Fibroblast of mammary gland (primary cell): Measurements from ENCODE around the gene REG3A.

ENCODE experiments used
- DNase-seq: peaks from one replicate; pipeline ENCODE4 v3.0.0-alpha.2; 2010; ENCODE audit warnings: low read depth
- H3K4me3 ChIP-seq: 2 replicates; pipeline ENCODE4 v1.5.1; 2011; ENCODE audit warnings: low read depth, mild to moderate bottlenecking, low read length, moderate library complexity; ENCODE audit not compliant: control insufficient read depth
- TF ChIP-seq, protein P1 (sequence below): conservative IDR thresholded peaks from 2 replicates; pipeline ENCODE4 v1.5.1; 2011; ENCODE audit warnings: low read depth, low read length, inconsistent platforms; ENCODE audit not compliant: control insufficient read depth, insufficient read depth

The REG3A gene

DNA sequence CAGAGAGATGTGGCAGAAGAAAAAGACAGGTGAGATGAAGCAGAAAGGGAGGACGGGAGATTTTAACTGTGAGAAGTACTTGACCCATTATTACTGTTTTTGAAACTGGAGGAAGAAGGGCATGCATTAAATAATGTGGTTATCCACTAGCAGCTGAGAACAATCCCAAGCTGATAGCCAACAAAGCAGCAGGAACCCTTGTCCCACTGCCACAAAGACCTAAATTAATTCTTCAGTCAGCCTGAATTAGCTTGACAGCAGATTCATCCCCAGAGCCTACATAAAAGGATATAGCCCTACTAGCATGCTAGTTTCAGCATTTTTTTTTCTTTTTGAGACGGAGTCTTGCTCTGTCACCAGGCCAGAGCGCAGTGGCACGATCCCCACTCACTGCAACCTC is 19.5 kb upstream of the REG3A start:
- no peak for DNase-seq
- H3K4me3 ChIP-seq, result no peak overlapping the region
- TF ChIP-seq, protein P1, sequence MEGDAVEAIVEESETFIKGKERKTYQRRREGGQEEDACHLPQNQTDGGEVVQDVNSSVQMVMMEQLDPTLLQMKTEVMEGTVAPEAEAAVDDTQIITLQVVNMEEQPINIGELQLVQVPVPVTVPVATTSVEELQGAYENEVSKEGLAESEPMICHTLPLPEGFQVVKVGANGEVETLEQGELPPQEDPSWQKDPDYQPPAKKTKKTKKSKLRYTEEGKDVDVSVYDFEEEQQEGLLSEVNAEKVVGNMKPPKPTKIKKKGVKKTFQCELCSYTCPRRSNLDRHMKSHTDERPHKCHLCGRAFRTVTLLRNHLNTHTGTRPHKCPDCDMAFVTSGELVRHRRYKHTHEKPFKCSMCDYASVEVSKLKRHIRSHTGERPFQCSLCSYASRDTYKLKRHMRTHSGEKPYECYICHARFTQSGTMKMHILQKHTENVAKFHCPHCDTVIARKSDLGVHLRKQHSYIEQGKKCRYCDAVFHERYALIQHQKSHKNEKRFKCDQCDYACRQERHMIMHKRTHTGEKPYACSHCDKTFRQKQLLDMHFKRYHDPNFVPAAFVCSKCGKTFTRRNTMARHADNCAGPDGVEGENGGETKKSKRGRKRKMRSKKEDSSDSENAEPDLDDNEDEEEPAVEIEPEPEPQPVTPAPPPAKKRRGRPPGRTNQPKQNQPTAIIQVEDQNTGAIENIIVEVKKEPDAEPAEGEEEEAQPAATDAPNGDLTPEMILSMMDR, result no peak

DNA sequence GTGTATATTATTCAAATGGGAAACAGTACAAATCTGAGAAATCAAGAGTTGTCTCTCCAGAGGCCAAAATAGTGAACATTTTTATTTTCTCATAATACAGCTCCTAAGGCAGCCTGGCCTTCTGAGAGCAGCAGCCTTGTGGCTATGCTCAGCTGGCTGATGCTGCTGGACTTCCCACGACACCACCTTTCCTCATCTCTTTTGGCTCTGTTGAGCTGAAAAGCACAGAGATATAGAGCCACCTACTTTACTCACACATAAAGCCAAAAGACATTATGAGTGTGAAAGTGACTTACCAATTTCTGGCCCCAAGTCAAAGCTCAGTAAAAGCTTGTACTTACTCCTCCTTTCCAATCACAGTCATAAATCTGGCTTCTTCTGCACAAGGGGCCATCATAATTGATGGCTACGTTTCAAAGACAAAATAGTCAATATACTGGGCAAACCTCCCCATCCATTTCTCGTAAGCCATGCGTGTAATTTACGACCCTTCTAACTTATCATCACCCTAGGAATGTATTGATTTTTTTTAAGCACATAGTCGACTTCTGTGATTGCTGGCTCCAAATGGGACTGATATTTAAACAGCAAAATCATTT is 18.6 kb upstream of the REG3A start:
- H3K4me3 ChIP-seq, result no peak overlapping the region
- TF ChIP-seq, protein P1, result no peak
- DNase-seq, result no peak

DNA sequence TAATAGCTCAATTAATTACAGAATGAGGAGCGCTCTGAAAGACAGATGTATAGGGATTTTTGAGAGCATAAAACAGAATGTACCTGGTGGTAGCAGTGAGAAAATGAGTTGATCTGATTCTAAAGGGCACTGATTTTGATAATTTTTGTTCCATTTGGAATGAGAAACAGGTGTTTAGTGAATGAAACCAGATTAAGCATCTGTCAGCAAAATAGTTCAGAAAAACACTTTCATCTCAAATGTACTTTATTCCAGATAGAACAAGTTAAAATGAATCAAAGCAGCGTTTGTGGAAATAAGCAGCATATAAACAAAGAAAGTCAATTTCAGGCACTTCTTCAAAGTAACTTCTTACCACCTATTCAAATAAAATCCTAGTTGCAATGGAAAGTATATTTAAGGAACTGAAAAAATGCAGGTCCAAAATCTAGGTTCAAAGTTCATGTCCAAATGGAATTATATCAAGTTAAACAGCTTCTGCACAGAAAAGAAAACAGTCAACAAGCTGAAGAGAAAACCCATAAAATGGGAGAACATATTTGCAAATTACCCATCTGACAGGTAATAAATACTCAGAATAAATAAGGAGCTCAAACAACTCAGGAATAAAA is 11.9 kb upstream of the REG3A start:
- TF ChIP-seq, protein P1, result no peak
- H3K4me3 ChIP-seq, result no peak overlapping the region
- no peak for DNase-seq

DNA sequence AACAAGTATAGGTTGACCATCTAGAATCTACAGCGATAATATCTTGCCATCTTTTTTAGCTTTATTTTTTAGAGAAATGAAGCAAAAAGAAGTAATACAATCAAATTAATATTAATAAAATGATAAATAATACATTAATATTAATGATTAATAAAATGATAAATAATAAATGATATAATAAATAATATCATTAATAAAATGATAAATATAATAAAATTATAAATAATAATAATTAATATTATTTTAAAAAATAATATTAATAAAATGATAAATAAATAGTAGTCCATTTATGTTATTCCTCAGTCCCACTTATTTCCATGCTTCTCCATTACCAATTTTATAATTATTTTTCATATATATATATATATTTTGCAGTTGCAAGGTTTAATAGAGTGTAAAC is 3.2 kb upstream of the REG3A start:
- DNase-seq, result no peak
- TF ChIP-seq, protein P1, result no peak
- no peak overlapping the region for H3K4me3 ChIP-seq

DNA sequence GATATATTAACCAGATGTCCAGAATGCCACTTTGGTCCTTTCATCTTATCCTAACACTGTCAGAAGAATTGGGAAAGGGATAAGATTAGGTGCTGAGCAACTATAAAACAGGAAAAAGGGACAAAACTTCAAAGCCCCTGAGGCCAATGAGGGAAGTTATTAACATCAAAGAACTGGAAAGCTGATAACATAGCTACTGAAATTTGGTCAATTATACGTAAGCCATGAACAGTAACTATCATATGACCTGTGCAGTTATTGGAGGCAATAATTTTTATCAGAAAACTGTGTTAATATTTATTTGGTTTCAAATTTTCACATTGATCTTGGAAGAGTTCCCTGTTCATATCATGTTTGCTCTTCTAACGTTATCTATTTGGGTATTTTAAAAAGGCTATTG is 2.6 kb upstream of the REG3A start:
- TF ChIP-seq, protein P1, result no peak
- DNase-seq, result no peak
- H3K4me3 ChIP-seq, result no peak overlapping the region

DNA sequence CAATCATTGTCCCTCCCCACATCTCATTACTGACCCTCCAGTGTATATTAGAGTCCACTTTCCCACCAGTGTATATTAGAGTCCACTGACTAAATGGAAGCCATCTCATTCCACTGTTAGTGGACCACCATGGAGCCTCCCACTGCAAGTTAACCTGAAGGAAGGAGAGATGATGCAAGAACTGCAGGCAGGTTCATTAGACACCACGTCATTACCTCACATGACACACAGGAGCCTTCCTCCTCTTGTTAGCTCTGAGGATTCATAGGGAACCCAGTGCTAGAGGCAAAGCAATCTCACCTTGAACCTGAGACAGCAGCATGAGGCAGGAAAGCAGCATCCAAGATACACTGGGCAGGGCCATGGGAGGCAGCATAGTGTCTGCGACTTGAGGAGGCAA is 523 bp downstream of the REG3A start:
- no peak overlapping the region for H3K4me3 ChIP-seq
- TF ChIP-seq, protein P1, result no peak
- no peak for DNase-seq
